CD14-positive monocyte (primary cell): Measurements from ENCODE around the gene RAP2C. TPM values are rescaled to one million over a fixed set of nuclear protein-coding genes. Genes with fewer than 3 reads are reported as not detected.

ENCODE experiments used
- DNase-seq, 3 donors: peaks; one replicate each; pipeline ENCODE4 v3.0.0-alpha.2; 2011 to 2022
- H2AFZ ChIP-seq: 2 replicates; pipeline ENCODE4 v1.6.0; 2012; ENCODE audit warnings: mild to moderate bottlenecking, low read depth, low read length, inconsistent platforms; ENCODE audit not compliant: insufficient read depth, poor library complexity, severe bottlenecking
- H3K27ac ChIP-seq, 2 donors: 1 replicate in 1 of 2; 2 replicates in 1 of 2; pipeline ENCODE4 v1.5.1; 2012 to 2013; ENCODE audit warnings: low read length in 2 of 2, control low read depth in 1 of 2, inconsistent platforms in 1 of 2, low read depth in 1 of 2, mild to moderate bottlenecking in 1 of 2
- H3K27me3 ChIP-seq, 2 donors: one replicate each; pipeline versions ENCODE4 v1.6.0 to v1.6.1; 2011 to 2013; ENCODE audit warnings: low read length in 2 of 2; ENCODE audit not compliant: control insufficient read depth in 2 of 2, insufficient read depth in 2 of 2
- H3K36me3 ChIP-seq, 2 donors: replicated peaks in 1 of 2; 1 replicate in 1 of 2; 2 replicates in 1 of 2; pipeline versions ENCODE4 v1.5.1 to v1.6.1; 2012 to 2013; ENCODE audit warnings: low read length in 2 of 2, control low read depth in 1 of 2, inconsistent platforms in 1 of 2, mild to moderate bottlenecking in 1 of 2; ENCODE audit not compliant: insufficient read depth in 2 of 2, control insufficient read depth in 1 of 2
- H3K4me1 ChIP-seq, 2 donors: 1 replicate in 1 of 2; 2 replicates in 1 of 2; pipeline versions ENCODE4 v1.5.1 to v1.6.1; 2012 to 2013; ENCODE audit warnings: low read length in 2 of 2, control low read depth in 1 of 2, inconsistent platforms in 1 of 2, mild to moderate bottlenecking in 1 of 2, moderate library complexity in 1 of 2; ENCODE audit not compliant: insufficient read depth in 2 of 2, control insufficient read depth in 1 of 2
- H3K4me2 ChIP-seq: replicated peaks from 2 replicates; pipeline ENCODE3; 2012; ENCODE audit warnings: low read length, moderate library complexity, mild to moderate bottlenecking; ENCODE audit not compliant: poor library complexity, severe bottlenecking; ENCODE audit errors: extremely low read depth
- H3K4me3 ChIP-seq, 3 experiments: fragments of 200-600 bp in 1 of 3; sonication (generic) in 1 of 3; replicated peaks in 1 of 3; 1 replicate in 2 of 3; 2 replicates in 1 of 3; pipeline ENCODE4 v1.5.1; 2011 to 2013; ENCODE audit warnings: low read length in 3 of 3, mild to moderate bottlenecking in 3 of 3, control low read depth in 2 of 3, low read depth in 2 of 3, inconsistent platforms in 1 of 3, moderate library complexity in 1 of 3
- H3K79me2 ChIP-seq: 2 replicates; pipeline ENCODE4 v1.6.0; 2012; ENCODE audit warnings: mild to moderate bottlenecking, control low read depth, inconsistent platforms, low read length, moderate library complexity; ENCODE audit not compliant: insufficient read depth
- H3K9ac ChIP-seq: 2 replicates; pipeline ENCODE4 v1.6.0; 2017; ENCODE audit warnings: low read length, mild to moderate bottlenecking; ENCODE audit not compliant: insufficient read depth, poor library complexity, severe bottlenecking
- H3K9me3 ChIP-seq, 2 donors: replicated peaks in 1 of 2; 1 replicate in 1 of 2; 2 replicates in 1 of 2; pipeline versions ENCODE4 v1.5.1 to v1.6.1; 2012 to 2013; ENCODE audit warnings: low read length in 2 of 2, control low read depth in 1 of 2; ENCODE audit not compliant: control insufficient read depth in 1 of 2, insufficient read depth in 1 of 2
- H4K20me1 ChIP-seq: 2 replicates; pipeline ENCODE4 v1.6.0; 2012; ENCODE audit warnings: mild to moderate bottlenecking, low read length, control low read depth, moderate library complexity; ENCODE audit not compliant: insufficient read depth
- H3K27ac Mint-ChIP-seq, 7 donors: one replicate each; pipeline ENCODE4 v1.8.0; 2020; ENCODE audit warnings: mild to moderate bottlenecking in 7 of 7, mixed read lengths in 7 of 7, moderate library complexity in 6 of 7, inconsistent platforms in 2 of 7
- H3K27me3 Mint-ChIP-seq, 3 donors: one replicate each; pipeline ENCODE4 v1.8.0; 2021 to 2022; ENCODE audit warnings: low read depth in 3 of 3, mild to moderate bottlenecking in 3 of 3, mixed read lengths in 3 of 3, moderate library complexity in 3 of 3, inconsistent platforms in 1 of 3
- H3K36me3 Mint-ChIP-seq, 2 donors: one replicate each; pipeline ENCODE4 v1.8.0; 2020; ENCODE audit warnings: mixed read lengths in 2 of 2, inconsistent platforms in 1 of 2, mild to moderate bottlenecking in 1 of 2
- H3K4me1 Mint-ChIP-seq: one replicate; pipeline ENCODE4 v1.8.0; 2020; ENCODE audit warnings: mild to moderate bottlenecking, mixed read lengths
- H3K4me3 Mint-ChIP-seq, 2 donors: one replicate each; pipeline ENCODE4 v1.8.0; 2020; ENCODE audit warnings: mild to moderate bottlenecking in 2 of 2, mixed read lengths in 2 of 2, moderate library complexity in 1 of 2
- H3K9me3 Mint-ChIP-seq, 7 donors: one replicate each; pipeline ENCODE4 v1.8.0; 2020 to 2022; ENCODE audit warnings: mixed read lengths in 7 of 7, mild to moderate bottlenecking in 6 of 7, moderate library complexity in 6 of 7, inconsistent platforms in 2 of 7
- CTCF ChIP-seq: fragments of 200-600 bp; IDR thresholded peaks from one replicate; pipeline ENCODE4 v1.8.0; 2022; ENCODE audit warnings: antibody characterized with exemption, mild to moderate bottlenecking
- WGBS: methylation state at CpG from one replicate; pipeline ENCODE4 v1.1.5; 2013; ENCODE audit warnings: missing lambda C conversion rate; ENCODE audit not compliant: insufficient coverage; 5-methylcytosine and 5-hydroxymethylcytosine counted together
- intact Hi-C, 2 donors: fragments of 100-400 bp; cut with micrococcal nuclease; formaldehyde crosslinking; loops; one replicate each; pipeline versions ENCODE4 v1.15.0 to v1.15.1; 2023
- polyA plus RNA-seq, 3 donors: library from polyadenylated mRNA; depleted of rRNA in 1 of 3; unstranded in 2 of 3; stranded (reverse) in 1 of 3; fragments of 300-500 nt in 2 of 3; fragments of >200 nt in 1 of 3; fragmentation: Illumina TruSeq in 2 of 3; gene quantifications; 1 replicate in 2 of 3; 2 replicates in 1 of 3; pipeline ENCODE4 v1.2.3, GENCODE V29; 2012 to 2021

The RAP2C gene
- polyA plus RNA-seq, 3 donors: 14.7 to 23.2 (median 18.8) TPM

- intact Hi-C loops: no loop called here
- no peak overlapping the region for H3K27ac Mint-ChIP-seq
Measured at GRCh38 chrX:132153166-132153565, 66.1 kb downstream of the RAP2C start.

More at GRCh38 chrX:132153166-132153565, 66.1 kb downstream of the RAP2C start:
- Histone ChIP-seq H3K9me3 (no peaks in the 10 kb centered on the region), H3K27me3 (peaks cover 0 to 6% of the 10 kb centered on the region in 2 donors), H3K36me3 (no peaks in the 10 kb centered on the region), H3K4me3 (no peak overlapping the region), H3K79me2 (no peaks in the 10 kb centered on the region), H2AFZ (no peak overlapping the region), H3K4me2 (no peak overlapping the region), H3K4me1 (no peaks in the 10 kb centered on the region), H3K9ac (no peak overlapping the region), H4K20me1 (no peaks in the 10 kb centered on the region), H3K27ac (no peak overlapping the region)
- Mint-ChIP-seq H3K9me3 (peaks cover 0 to 4% (median 0%) of the 10 kb centered on the region in 7 donors), H3K4me1 (no peaks in the 10 kb centered on the region), H3K36me3 (no peaks in the 10 kb centered on the region), H3K4me3 (no peak overlapping the region), H3K27me3 (peaks cover 0 to 3% (median 2%) of the 10 kb centered on the region in 3 donors)
- no peak for DNase-seq
- no CpG with 5 or more reads among the region's 4 CpGs for WGBS
- no peak for TF ChIP-seq CTCF

Other genes starting within 250 kb of the RAP2C start
- 10 to 100 TPM; 11.7 to 25.1 (median 22.2) TPM for gene STK26, start 196.1 kb downstream of the RAP2C start, polyA plus RNA-seq
- gene FRMD7, start 91.4 kb downstream of the RAP2C start, polyA plus RNA-seq: not detected